ENCODE results near the gene SMCO1.

- TF ChIP-seq YY1 (IDR thresholded peaks at IDR 0.05; ENCODE audit: insufficient read depth, insufficient read length) (no peak), ZNF274 (IDR thresholded peaks at IDR 0.05; ENCODE audit: low read depth, low read length) (no peak)
These were observed 11.7 kb downstream of the SMCO1 start, which contains the start of gene RNF168 for GRCh38 chr3:196503196-196504076.
